ENCODE measurements around the gene LOX. TPM values are rescaled to one million over a fixed set of nuclear protein-coding genes. Genes with fewer than 3 reads are reported as not detected.

Gene LOX
- total RNA-seq, 1 donor from 2014 or later, result 1,150 TPM

GRCh38 chr5:122099060-122099790, 21.2 kb upstream of the LOX start:
- H4K20me1 ChIP-seq (ENCODE audit: insufficient read depth, low read length), result no peaks in the 10 kb centered on the region
- no peak overlapping the region for H3K4me3 ChIP-seq (ENCODE audit: insufficient read depth, low read depth, low read length)
- Mint-ChIP-seq H3K36me3 (ENCODE audit: low read depth, unreplicated experiment) (no peaks in the 10 kb centered on the region), H3K27me3 (ENCODE audit: low read depth, unreplicated experiment) (no peaks in the 10 kb centered on the region), H3K9me3 (ENCODE audit: unreplicated experiment) (no peaks in the 10 kb centered on the region), H3K27ac (ENCODE audit: unreplicated experiment) (peak overlapping the region; percentile 34), H3K4me3 (ENCODE audit: unreplicated experiment) (no peak overlapping the region), H3K4me1 (ENCODE audit: low read depth, unreplicated experiment) (peaks cover 23% of the 10 kb centered on the region)
- H3K9ac ChIP-seq (ENCODE audit: low read length), result peak overlapping the region; percentile 41
- no peaks in the 10 kb centered on the region for H3K79me2 ChIP-seq (ENCODE audit: insufficient read depth, low read length)
- H2AFZ ChIP-seq (ENCODE audit: low read depth, low read length), result peak overlapping the region; percentile 42
- H3K4me1 ChIP-seq (ENCODE audit: insufficient read depth, low read length), result peaks cover 33% of the 10 kb centered on the region
- H3K27ac ChIP-seq (ENCODE audit: low read depth, low read length), result peak overlapping the region; percentile 75
- peak; percentile 83 for DNase-seq (ENCODE audit: low read depth)
- H3K9me3 ChIP-seq (ENCODE audit: insufficient read depth, low read depth, low read length), result no peaks in the 10 kb centered on the region
- peak; percentile 86 for FAIRE-seq
- TF ChIP-seq EZH2 (IDR thresholded peaks at IDR 0.05; ENCODE audit: insufficient read depth, low read length) (no peak), CTCF (IDR thresholded peaks at IDR 0.05; ENCODE audit: insufficient read depth, low read depth, low read length) (no peak)
- H3K36me3 ChIP-seq (ENCODE audit: insufficient read depth, low read length), result no peaks in the 10 kb centered on the region
- H3K27me3 ChIP-seq (ENCODE audit: insufficient read depth, low read length), result no peaks in the 10 kb centered on the region
- peak overlapping the region; percentile 61 for H3K4me2 ChIP-seq (ENCODE audit: low read length)

- no peak for FAIRE-seq
- Mint-ChIP-seq H3K27ac (ENCODE audit: unreplicated experiment) (peak overlapping the region; percentile 31), H3K4me3 (ENCODE audit: unreplicated experiment) (no peak overlapping the region)
Observed at GRCh38 chr5:122097391-122097790, 19.3 kb upstream of the LOX start.

More at GRCh38 chr5:122097391-122097790, 19.3 kb upstream of the LOX start:
- Histone ChIP-seq H3K9ac (ENCODE audit: low read length) (no peak overlapping the region), H3K4me1 (ENCODE audit: insufficient read depth, low read length) (peaks cover 42% of the 10 kb centered on the region), H3K27ac (ENCODE audit: low read depth, low read length) (no peak overlapping the region), H3K4me2 (ENCODE audit: low read length) (no peak overlapping the region), H3K9me3 (ENCODE audit: insufficient read depth, low read depth, low read length) (no peaks in the 10 kb centered on the region), H3K4me3 (ENCODE audit: insufficient read depth, low read depth, low read length) (no peak overlapping the region), H3K36me3 (ENCODE audit: insufficient read depth, low read length) (no peaks in the 10 kb centered on the region), H3K79me2 (ENCODE audit: insufficient read depth, low read length) (no peaks in the 10 kb centered on the region), H4K20me1 (ENCODE audit: insufficient read depth, low read length) (no peaks in the 10 kb centered on the region), H2AFZ (ENCODE audit: low read depth, low read length) (no peak overlapping the region), H3K27me3 (ENCODE audit: insufficient read depth, low read length) (no peaks in the 10 kb centered on the region)
- no peaks in the 10 kb centered on the region for H3K9me3 Mint-ChIP-seq (ENCODE audit: unreplicated experiment)
- peaks cover 37% of the 10 kb centered on the region for H3K4me1 Mint-ChIP-seq (ENCODE audit: low read depth, unreplicated experiment)
- TF ChIP-seq CTCF (IDR thresholded peaks at IDR 0.05; ENCODE audit: insufficient read depth, low read depth, low read length) (no peak), EZH2 (IDR thresholded peaks at IDR 0.05; ENCODE audit: insufficient read depth, low read length) (no peak)
- DNase-seq (ENCODE audit: low read depth), result no peak
- no peaks in the 10 kb centered on the region for H3K36me3 Mint-ChIP-seq (ENCODE audit: low read depth, unreplicated experiment)
- no peaks in the 10 kb centered on the region for H3K27me3 Mint-ChIP-seq (ENCODE audit: low read depth, unreplicated experiment)

All from astrocyte (in vitro differentiated cells and primary cell).